WTC11 (cell line): ENCODE data around the gene KIF12. TPM values are rescaled to one million over a fixed set of nuclear protein-coding genes. Genes with fewer than 3 reads are reported as not detected.

Source experiments
- ATAC-seq: fragments of 200-7000 bp; cut with Tn5 transposase; 2 replicates; pipeline ENCODE4 v1.10.0; 2021; ENCODE audit warnings: mild to moderate bottlenecking, moderate library complexity
- CTCF ChIA-PET: fragments of 300-600 bp; sonication (Branson Sonifier 250); formaldehyde crosslinking; loops from one replicate; lab custom pipeline; 2021; ENCODE audit warnings: antibody characterized with exemption; lab: Charles Lee
- POLR2A ChIA-PET: fragments of 350-600 bp; sonication (Branson Sonifier 250); formaldehyde crosslinking; loops from one replicate; lab custom pipeline; 2021; ENCODE audit warnings: antibody characterized with exemption; lab: Charles Lee
- DNase-seq: peaks from one replicate; pipeline ENCODE4 v3.0.0; 2021; ENCODE audit warnings: low spot score
- H3K27ac Mint-ChIP-seq: 2 replicates; pipeline ENCODE4 v1.8.0; 2021; ENCODE audit warnings: mixed read lengths
- H3K27me3 Mint-ChIP-seq: 2 replicates; pipeline ENCODE4 v1.8.0; 2021; ENCODE audit warnings: low read depth, mild to moderate bottlenecking, moderate library complexity, mixed read lengths
- H3K36me3 Mint-ChIP-seq: 2 replicates; pipeline ENCODE4 v1.8.0; 2021; ENCODE audit warnings: mixed read lengths
- H3K4me1 Mint-ChIP-seq: 2 replicates; pipeline ENCODE4 v1.8.0; 2022; ENCODE audit warnings: mixed read lengths
- H3K4me3 Mint-ChIP-seq: 2 replicates; pipeline ENCODE4 v1.8.0; 2021; ENCODE audit warnings: mild to moderate bottlenecking, moderate library complexity, mixed read lengths
- H3K9me3 Mint-ChIP-seq: 2 replicates; pipeline ENCODE4 v1.8.0; 2021; ENCODE audit warnings: mixed read lengths
- ATF1 ChIP-seq: sonication (generic); formaldehyde crosslinking; IDR thresholded peaks from 2 replicates; pipeline ENCODE4 v1.8.1; 2023; ENCODE audit warnings: mild to moderate bottlenecking, moderate library complexity, missing genetic modification reagents
- CREM ChIP-seq: sonication (generic); formaldehyde crosslinking; IDR thresholded peaks from 2 replicates; pipeline ENCODE4 v1.8.1; 2022; ENCODE audit warnings: mild to moderate bottlenecking, missing genetic modification reagents, moderate library complexity
- FOXK1 ChIP-seq: sonication (generic); formaldehyde crosslinking; IDR thresholded peaks from 2 replicates; pipeline ENCODE4 v1.8.0; 2022; ENCODE audit warnings: mild to moderate bottlenecking, moderate library complexity, missing genetic modification reagents
- GABPB1 ChIP-seq: sonication (generic); formaldehyde crosslinking; IDR thresholded peaks from 2 replicates; pipeline ENCODE4 v1.8.1; 2023; ENCODE audit warnings: mild to moderate bottlenecking, missing genetic modification reagents
- GTF2I ChIP-seq: fragments of 250-450 bp; sonication (Bioruptor Pico); conservative IDR thresholded peaks from 2 replicates; pipeline ENCODE4 v1.4.0; 2021; ENCODE audit warnings: mild to moderate bottlenecking
- NFATC4 ChIP-seq: fragments of 250-450 bp; sonication (Bioruptor Pico); IDR thresholded peaks from 2 replicates; pipeline ENCODE4 v1.9.0; 2021; ENCODE audit warnings: mild to moderate bottlenecking
- NFE2L1 ChIP-seq: sonication (generic); formaldehyde crosslinking; IDR thresholded peaks from 2 replicates; pipeline ENCODE4 v1.8.1; 2023; ENCODE audit warnings: missing genetic modification reagents
- NFYB ChIP-seq: sonication (generic); formaldehyde crosslinking; conservative IDR thresholded peaks from 2 replicates; pipeline ENCODE4 v1.8.0; 2022; ENCODE audit warnings: low read depth, missing genetic modification reagents
- NR3C1 ChIP-seq: sonication (generic); formaldehyde crosslinking; conservative IDR thresholded peaks from 2 replicates; pipeline ENCODE4 v1.8.1; 2023; ENCODE audit warnings: low read depth, mild to moderate bottlenecking, missing genetic modification reagents
- SMAD3 ChIP-seq: sonication (generic); formaldehyde crosslinking; IDR thresholded peaks from 2 replicates; pipeline ENCODE4 v1.8.0; 2022; ENCODE audit warnings: missing genetic modification reagents, mild to moderate bottlenecking, borderline replicate concordance
- TCF7 ChIP-seq: sonication (generic); formaldehyde crosslinking; IDR thresholded peaks from 2 replicates; pipeline ENCODE4 v1.8.0; 2022; ENCODE audit warnings: mild to moderate bottlenecking, low read depth, missing genetic modification reagents, moderate library complexity
- TEAD4 ChIP-seq: sonication (generic); formaldehyde crosslinking; IDR thresholded peaks from 2 replicates; pipeline ENCODE4 v1.8.0; 2022; ENCODE audit warnings: mild to moderate bottlenecking, missing genetic modification reagents
- ZNF232 ChIP-seq: sonication (generic); formaldehyde crosslinking; IDR thresholded peaks from 2 replicates; pipeline ENCODE4 v1.8.0; 2022; ENCODE audit warnings: mild to moderate bottlenecking, missing genetic modification reagents
- ZNF263 ChIP-seq: sonication (generic); formaldehyde crosslinking; IDR thresholded peaks from 2 replicates; pipeline ENCODE4 v1.8.1; 2022; ENCODE audit warnings: low read depth, mild to moderate bottlenecking, moderate library complexity, missing genetic modification reagents
- total RNA-seq: library from RNA; stranded (reverse); gene quantifications from 3 replicates; pipeline ENCODE4 v1.2.3, GENCODE V29; 2021
- TF ChIP-seq, protein P1 (sequence below): sonication (generic); formaldehyde crosslinking; IDR thresholded peaks from 2 replicates; pipeline ENCODE4 v1.8.1; 2022; ENCODE audit warnings: missing genetic modification reagents, borderline replicate concordance
- TF ChIP-seq, protein P2 (sequence below): sonication (generic); formaldehyde crosslinking; IDR thresholded peaks from 2 replicates; pipeline ENCODE4 v1.8.1; 2023; ENCODE audit warnings: mild to moderate bottlenecking, missing genetic modification reagents
- TF ChIP-seq, protein P3 (sequence below): sonication (generic); formaldehyde crosslinking; IDR thresholded peaks from 2 replicates; pipeline ENCODE4 v1.8.0; 2022; ENCODE audit warnings: mild to moderate bottlenecking, missing genetic modification reagents
- TF ChIP-seq, protein P4 (sequence below): sonication (generic); formaldehyde crosslinking; IDR thresholded peaks from 2 replicates; pipeline ENCODE4 v1.8.0; 2023; ENCODE audit warnings: missing genetic modification reagents
- TF ChIP-seq, protein P5 (sequence below): sonication (generic); formaldehyde crosslinking; IDR thresholded peaks from 2 replicates; pipeline ENCODE4 v1.8.0; 2022; ENCODE audit warnings: mild to moderate bottlenecking, missing genetic modification reagents
- TF ChIP-seq, protein P6 (sequence below): fragments of 250-450 bp; sonication (Bioruptor Pico); IDR thresholded peaks from 2 replicates; pipeline ENCODE4 v1.9.0; 2021; ENCODE audit warnings: mild to moderate bottlenecking
- TF ChIP-seq, protein P7 (sequence below): sonication (generic); formaldehyde crosslinking; IDR thresholded peaks from 2 replicates; pipeline ENCODE4 v1.8.1; 2022; ENCODE audit warnings: mild to moderate bottlenecking, moderate library complexity, missing genetic modification reagents
- TF ChIP-seq, protein P8 (sequence below): sonication (generic); formaldehyde crosslinking; IDR thresholded peaks from 2 replicates; pipeline ENCODE4 v1.8.1; 2023; ENCODE audit warnings: mild to moderate bottlenecking, missing genetic modification reagents, moderate library complexity

KIF12 gene
- total RNA-seq, 1 experiment from 2014 or later: 4.0 TPM

DNA sequence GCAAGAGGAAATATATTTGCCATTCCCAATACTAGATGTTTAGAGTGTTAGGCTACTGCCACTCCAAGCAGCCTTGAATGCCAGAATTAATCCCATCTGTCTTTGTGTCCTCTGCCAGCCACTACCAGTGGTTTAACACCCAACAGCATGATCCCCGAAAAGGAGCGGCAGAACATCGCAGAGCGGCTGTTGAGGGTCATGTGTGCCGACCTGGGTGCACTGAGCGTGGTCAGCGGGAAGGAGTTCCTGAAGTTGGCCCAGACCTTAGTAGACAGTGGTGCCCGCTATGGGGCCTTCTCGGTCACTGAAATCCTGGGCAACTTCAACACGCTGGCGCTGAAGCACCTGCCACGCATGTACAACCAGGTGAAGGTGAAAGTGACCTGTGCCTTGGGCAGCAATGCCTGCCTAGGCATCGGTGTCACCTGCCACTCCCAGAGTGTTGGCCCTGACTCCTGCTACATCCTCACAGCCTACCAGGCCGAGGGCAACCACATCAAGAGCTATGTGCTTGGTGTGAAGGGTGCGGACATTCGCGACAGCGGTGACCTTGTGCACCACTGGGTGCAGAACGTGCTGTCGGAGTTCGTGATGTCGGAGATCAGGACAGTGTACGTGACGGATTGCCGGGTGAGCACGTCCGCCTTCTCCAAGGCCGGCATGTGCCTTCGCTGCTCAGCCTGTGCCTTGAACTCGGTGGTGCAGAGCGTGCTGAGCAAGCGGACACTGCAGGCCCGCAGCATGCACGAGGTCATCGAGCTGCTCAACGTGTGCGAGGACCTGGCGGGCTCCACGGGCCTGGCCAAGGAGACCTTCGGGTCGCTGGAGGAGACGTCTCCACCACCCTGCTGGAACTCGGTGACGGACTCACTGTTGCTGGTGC, 50.3 kb downstream of the KIF12 start:
- DNase-seq (no peak), ATAC-seq (no peak)
- no peak overlapping the region for H3K4me3 Mint-ChIP-seq
- CTCF ChIA-PET: interaction anchor here (1.1 to 1.2 kb wide), 2 partner anchors 47 to 59 kb away, joined by 3 read pairs; no protein-coding TSS in a partner anchor
- no peaks in the 10 kb centered on the region for H3K9me3 Mint-ChIP-seq
- H3K27ac Mint-ChIP-seq: no peak overlapping the region
- peaks cover 18% of the 10 kb centered on the region for H3K36me3 Mint-ChIP-seq
- no peaks in the 10 kb centered on the region for H3K27me3 Mint-ChIP-seq
- H3K4me1 Mint-ChIP-seq: no peaks in the 10 kb centered on the region
- TF ChIP-seq, protein P1, sequence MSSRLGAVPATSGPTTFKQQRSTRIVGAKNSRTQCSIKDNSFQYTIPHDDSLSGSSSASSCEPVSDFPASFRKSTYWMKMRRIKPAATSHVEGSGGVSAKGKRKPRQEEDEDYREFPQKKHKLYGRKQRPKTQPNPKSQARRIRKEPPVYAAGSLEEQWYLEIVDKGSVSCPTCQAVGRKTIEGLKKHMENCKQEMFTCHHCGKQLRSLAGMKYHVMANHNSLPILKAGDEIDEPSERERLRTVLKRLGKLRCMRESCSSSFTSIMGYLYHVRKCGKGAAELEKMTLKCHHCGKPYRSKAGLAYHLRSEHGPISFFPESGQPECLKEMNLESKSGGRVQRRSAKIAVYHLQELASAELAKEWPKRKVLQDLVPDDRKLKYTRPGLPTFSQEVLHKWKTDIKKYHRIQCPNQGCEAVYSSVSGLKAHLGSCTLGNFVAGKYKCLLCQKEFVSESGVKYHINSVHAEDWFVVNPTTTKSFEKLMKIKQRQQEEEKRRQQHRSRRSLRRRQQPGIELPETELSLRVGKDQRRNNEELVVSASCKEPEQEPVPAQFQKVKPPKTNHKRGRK (CRISPR knock-in tag): no peak
- TF ChIP-seq NR3C1: no peak
- no peak for TF ChIP-seq ZNF263 (CRISPR knock-in tag)
- no peak for TF ChIP-seq TEAD4
- no peak for TF ChIP-seq CREM (CRISPR knock-in tag)
- no peak for TF ChIP-seq GTF2I (CRISPR knock-in tag)
- no peak for TF ChIP-seq SMAD3
- TF ChIP-seq, all 79 proteins: peak for 0
- POLR2A ChIA-PET: no interaction called here

DNA sequence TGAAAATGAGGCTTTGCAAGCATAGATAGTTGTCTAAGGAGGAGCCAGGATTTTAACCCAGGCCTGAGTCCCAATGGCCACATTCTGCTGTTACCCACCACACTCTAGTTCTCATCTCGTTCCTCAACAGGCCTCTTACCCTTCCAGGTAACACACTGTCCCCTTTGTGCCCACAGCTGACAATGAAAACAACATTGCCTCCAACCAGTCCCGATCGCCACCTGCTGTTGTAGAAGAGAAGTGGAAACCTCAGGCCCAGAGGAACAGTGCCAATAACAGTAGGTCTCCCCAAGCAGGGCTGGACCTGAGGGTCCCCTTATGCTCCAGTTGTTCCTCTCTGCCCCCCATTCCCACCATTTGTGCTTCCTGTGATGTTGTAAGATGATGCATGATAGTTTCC, 51.4 kb downstream of the KIF12 start:
- 0 out of 2 replicates have a peak, but pooled peaks have one; percentile 45 for TF ChIP-seq FOXK1 (CRISPR knock-in tag)
- TF ChIP-seq, protein P2, sequence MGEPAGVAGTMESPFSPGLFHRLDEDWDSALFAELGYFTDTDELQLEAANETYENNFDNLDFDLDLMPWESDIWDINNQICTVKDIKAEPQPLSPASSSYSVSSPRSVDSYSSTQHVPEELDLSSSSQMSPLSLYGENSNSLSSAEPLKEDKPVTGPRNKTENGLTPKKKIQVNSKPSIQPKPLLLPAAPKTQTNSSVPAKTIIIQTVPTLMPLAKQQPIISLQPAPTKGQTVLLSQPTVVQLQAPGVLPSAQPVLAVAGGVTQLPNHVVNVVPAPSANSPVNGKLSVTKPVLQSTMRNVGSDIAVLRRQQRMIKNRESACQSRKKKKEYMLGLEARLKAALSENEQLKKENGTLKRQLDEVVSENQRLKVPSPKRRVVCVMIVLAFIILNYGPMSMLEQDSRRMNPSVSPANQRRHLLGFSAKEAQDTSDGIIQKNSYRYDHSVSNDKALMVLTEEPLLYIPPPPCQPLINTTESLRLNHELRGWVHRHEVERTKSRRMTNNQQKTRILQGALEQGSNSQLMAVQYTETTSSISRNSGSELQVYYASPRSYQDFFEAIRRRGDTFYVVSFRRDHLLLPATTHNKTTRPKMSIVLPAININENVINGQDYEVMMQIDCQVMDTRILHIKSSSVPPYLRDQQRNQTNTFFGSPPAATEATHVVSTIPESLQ: no peak
- Mint-ChIP-seq H3K9me3 (no peaks in the 10 kb centered on the region), H3K4me3 (no peak overlapping the region), H3K27me3 (no peaks in the 10 kb centered on the region), H3K4me1 (no peaks in the 10 kb centered on the region), H3K36me3 (peaks cover 18% of the 10 kb centered on the region), H3K27ac (no peak overlapping the region)
- ATAC-seq: peak; percentile 95
- peak; percentile 33 for DNase-seq
- ChIA-PET CTCF (interaction anchor here (0.6 to 1.4 kb wide), 15 partner anchors 9 to 365 kb away, joined by 3 to 15 read pairs (median 4); no protein-coding TSS in a partner anchor), POLR2A (no interaction called here)

DNA sequence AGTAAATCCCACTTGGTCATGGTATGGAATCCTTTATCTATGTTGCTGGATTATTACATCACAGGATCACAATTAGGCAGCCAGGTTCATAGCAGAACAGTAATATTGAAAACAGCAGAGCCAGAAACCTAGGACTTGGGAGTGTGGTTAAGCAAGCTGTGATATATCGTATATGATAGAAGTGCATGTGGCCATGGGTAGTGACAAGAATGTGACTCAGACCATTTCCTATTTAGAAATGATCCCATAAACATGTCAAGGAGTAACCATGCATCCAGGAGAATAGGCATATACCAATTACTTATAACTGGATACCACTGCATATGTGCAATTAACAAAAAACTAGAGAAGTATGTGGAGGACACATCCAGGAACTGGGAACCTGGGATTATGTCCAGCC, 52.2 kb downstream of the KIF12 start:
- peaks cover 15% of the 10 kb centered on the region for H3K36me3 Mint-ChIP-seq
- TF ChIP-seq NFE2L1 (no peak), ZNF232 (CRISPR knock-in tag) (no peak), NFATC4 (CRISPR knock-in tag) (no peak), TCF7 (CRISPR knock-in tag) (no peak), FOXK1 (CRISPR knock-in tag) (no peak), ATF1 (CRISPR knock-in tag) (no peak), GABPB1 (CRISPR knock-in tag) (no peak), NFYB (no peak)
- TF ChIP-seq, protein P3, sequence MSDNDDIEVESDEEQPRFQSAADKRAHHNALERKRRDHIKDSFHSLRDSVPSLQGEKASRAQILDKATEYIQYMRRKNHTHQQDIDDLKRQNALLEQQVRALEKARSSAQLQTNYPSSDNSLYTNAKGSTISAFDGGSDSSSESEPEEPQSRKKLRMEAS (CRISPR knock-in tag): no peak
- TF ChIP-seq, protein P4, sequence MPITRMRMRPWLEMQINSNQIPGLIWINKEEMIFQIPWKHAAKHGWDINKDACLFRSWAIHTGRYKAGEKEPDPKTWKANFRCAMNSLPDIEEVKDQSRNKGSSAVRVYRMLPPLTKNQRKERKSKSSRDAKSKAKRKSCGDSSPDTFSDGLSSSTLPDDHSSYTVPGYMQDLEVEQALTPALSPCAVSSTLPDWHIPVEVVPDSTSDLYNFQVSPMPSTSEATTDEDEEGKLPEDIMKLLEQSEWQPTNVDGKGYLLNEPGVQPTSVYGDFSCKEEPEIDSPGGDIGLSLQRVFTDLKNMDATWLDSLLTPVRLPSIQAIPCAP (CRISPR knock-in tag): no peak
- TF ChIP-seq, protein P5, sequence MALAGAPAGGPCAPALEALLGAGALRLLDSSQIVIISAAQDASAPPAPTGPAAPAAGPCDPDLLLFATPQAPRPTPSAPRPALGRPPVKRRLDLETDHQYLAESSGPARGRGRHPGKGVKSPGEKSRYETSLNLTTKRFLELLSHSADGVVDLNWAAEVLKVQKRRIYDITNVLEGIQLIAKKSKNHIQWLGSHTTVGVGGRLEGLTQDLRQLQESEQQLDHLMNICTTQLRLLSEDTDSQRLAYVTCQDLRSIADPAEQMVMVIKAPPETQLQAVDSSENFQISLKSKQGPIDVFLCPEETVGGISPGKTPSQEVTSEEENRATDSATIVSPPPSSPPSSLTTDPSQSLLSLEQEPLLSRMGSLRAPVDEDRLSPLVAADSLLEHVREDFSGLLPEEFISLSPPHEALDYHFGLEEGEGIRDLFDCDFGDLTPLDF (CRISPR knock-in tag): no peak
- TF ChIP-seq, protein P6, sequence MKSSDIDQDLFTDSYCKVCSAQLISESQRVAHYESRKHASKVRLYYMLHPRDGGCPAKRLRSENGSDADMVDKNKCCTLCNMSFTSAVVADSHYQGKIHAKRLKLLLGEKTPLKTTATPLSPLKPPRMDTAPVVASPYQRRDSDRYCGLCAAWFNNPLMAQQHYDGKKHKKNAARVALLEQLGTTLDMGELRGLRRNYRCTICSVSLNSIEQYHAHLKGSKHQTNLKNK (CRISPR knock-in tag): no peak
- TF ChIP-seq, protein P7, sequence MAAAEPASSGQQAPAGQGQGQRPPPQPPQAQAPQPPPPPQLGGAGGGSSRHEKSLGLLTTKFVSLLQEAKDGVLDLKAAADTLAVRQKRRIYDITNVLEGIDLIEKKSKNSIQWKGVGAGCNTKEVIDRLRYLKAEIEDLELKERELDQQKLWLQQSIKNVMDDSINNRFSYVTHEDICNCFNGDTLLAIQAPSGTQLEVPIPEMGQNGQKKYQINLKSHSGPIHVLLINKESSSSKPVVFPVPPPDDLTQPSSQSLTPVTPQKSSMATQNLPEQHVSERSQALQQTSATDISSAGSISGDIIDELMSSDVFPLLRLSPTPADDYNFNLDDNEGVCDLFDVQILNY (CRISPR knock-in tag): no peak
- TF ChIP-seq, protein P8, sequence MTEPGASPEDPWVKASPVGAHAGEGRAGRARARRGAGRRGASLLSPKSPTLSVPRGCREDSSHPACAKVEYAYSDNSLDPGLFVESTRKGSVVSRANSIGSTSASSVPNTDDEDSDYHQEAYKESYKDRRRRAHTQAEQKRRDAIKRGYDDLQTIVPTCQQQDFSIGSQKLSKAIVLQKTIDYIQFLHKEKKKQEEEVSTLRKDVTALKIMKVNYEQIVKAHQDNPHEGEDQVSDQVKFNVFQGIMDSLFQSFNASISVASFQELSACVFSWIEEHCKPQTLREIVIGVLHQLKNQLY: no peak

More for the DNA sequence above, 52.2 kb downstream of the KIF12 start:
- ATAC-seq: no peak
- Mint-ChIP-seq H3K27ac (no peak overlapping the region), H3K4me3 (no peak overlapping the region), H3K27me3 (no peaks in the 10 kb centered on the region), H3K4me1 (no peaks in the 10 kb centered on the region), H3K9me3 (no peaks in the 10 kb centered on the region)
- no peak for DNase-seq
- ChIA-PET POLR2A (no interaction called here), CTCF (interaction anchor here (0.7 to 1.4 kb wide), 12 partner anchors 9 to 365 kb away, joined by 3 to 15 read pairs (median 4); no protein-coding TSS in a partner anchor)
